HepG2 (cell line): ENCODE measurements around the gene FAT1. TPM values are rescaled to one million over a fixed set of nuclear protein-coding genes. Genes with fewer than 3 reads are reported as not detected.

ENCODE experiments used
- ATAC-seq: fragments of 200-7000 bp; cut with Tn5 transposase; 3 replicates; pipeline ENCODE4 v1.9.1; 2020; ENCODE audit warnings: mild to moderate bottlenecking, moderate library complexity
- BruUV-seq: library from RNA; stranded (reverse); fragments of 400-500 nt; replicated peaks from 2 replicates; lab custom pipeline; 2021; lab: Mats Ljungman, UMichigan
- CTCF ChIA-PET: fragments of 300-600 bp; formaldehyde crosslinking; extraction: SDS; loops from one replicate; lab custom pipeline; 2021; ENCODE audit warnings: low total read pairs, inconsistent platforms, low intra/inter-chr PET ratio; lab: Yijun Ruan, JAX
- POLR2A ChIA-PET: fragments of 350-600 bp; sonication (Branson Sonifier 250); formaldehyde crosslinking; loops from one replicate; lab custom pipeline; 2020; ENCODE audit warnings: antibody characterized with exemption, inconsistent platforms; lab: Yijun Ruan, JAX
- DNase-seq: peaks from one replicate; pipeline ENCODE4 v3.0.0-alpha.2; 2015; ENCODE audit warnings: low spot score
- FAIRE-seq: peaks from 3 replicates; lab custom pipeline; 2011; peaks lifted over from hg19 to GRCh38; lab: Jason Lieb, UNC
- H2AFZ ChIP-seq: one replicate; pipeline ENCODE4 v1.6.1; 2011; ENCODE audit warnings: low read length, inconsistent platforms
- H3K27ac ChIP-seq: fragments of 300-600 bp; 3 replicates; pipeline ENCODE4 v1.8.0; 2011; ENCODE audit warnings: mixed run types, mild to moderate bottlenecking, mixed read lengths, low read length, inconsistent platforms; ENCODE audit not compliant: insufficient read depth; ENCODE audit errors: extremely low read length
- H3K27me3 ChIP-seq, 2 experiments: fragments of 200-600 bp in 1 of 2; 2 replicates in 1 of 2; 3 replicates in 1 of 2; pipeline versions ENCODE4 v1.6.0 to v1.8.0; 2011; ENCODE audit warnings: low read length in 2 of 2, mild to moderate bottlenecking in 2 of 2, moderate library complexity in 2 of 2, inconsistent platforms in 1 of 2; ENCODE audit not compliant: insufficient read depth in 2 of 2, control insufficient read depth in 1 of 2
- H3K36me3 ChIP-seq, 2 experiments: fragments of 200-600 bp in 1 of 2; replicated peaks in 1 of 2; 2 replicates in 1 of 2; 3 replicates in 1 of 2; pipeline versions ENCODE4 v1.5.1 to v1.8.0; 2011; ENCODE audit warnings: low read length in 2 of 2, inconsistent platforms in 1 of 2; ENCODE audit not compliant: insufficient read depth in 2 of 2, control insufficient read depth in 1 of 2
- H3K4me1 ChIP-seq: 2 replicates; pipeline ENCODE4 v1.5.1; 2012; ENCODE audit warnings: low read length, inconsistent platforms; ENCODE audit not compliant: insufficient read depth
- H3K4me2 ChIP-seq: 2 replicates; pipeline ENCODE4 v1.6.0; 2011; ENCODE audit warnings: low read depth, low read length, inconsistent platforms
- H3K4me3 ChIP-seq, 3 experiments: fragments of 200-600 bp in 1 of 3; sonication (generic), shearing (Covaris generic) in 1 of 3; replicated peaks in 1 of 3; 2 replicates each; pipeline ENCODE4 v1.5.1; 2011 to 2016; ENCODE audit warnings: low read length in 3 of 3, inconsistent platforms in 2 of 3, low read depth in 2 of 3, mild to moderate bottlenecking in 2 of 3, control low read depth in 1 of 3, mixed read lengths in 1 of 3; ENCODE audit not compliant: insufficient read depth in 1 of 3
- H3K79me2 ChIP-seq: one replicate; pipeline ENCODE4 v1.6.1; 2011; ENCODE audit warnings: low read length, inconsistent platforms; ENCODE audit not compliant: insufficient read depth
- H3K9ac ChIP-seq: 2 replicates; pipeline ENCODE4 v1.6.0; 2011; ENCODE audit warnings: mild to moderate bottlenecking, low read depth, low read length, inconsistent platforms; ENCODE audit not compliant: insufficient read depth
- H3K9me3 ChIP-seq: 2 replicates; pipeline ENCODE4 v1.5.1; 2012; ENCODE audit warnings: mild to moderate bottlenecking, low read length
- H4K20me1 ChIP-seq: 2 replicates; pipeline ENCODE4 v1.6.0; 2011; ENCODE audit warnings: inconsistent platforms, mild to moderate bottlenecking, low read length, moderate library complexity; ENCODE audit not compliant: insufficient read depth
- HNF4A ChIP-seq: sonication (generic); formaldehyde crosslinking; IDR thresholded peaks from 2 replicates; pipeline ENCODE4 v1.4.0; 2020; ENCODE audit warnings: missing genetic modification reagents
- IKZF1 ChIP-seq: fragments of 450-650 bp; IDR thresholded peaks from 2 replicates; pipeline ENCODE4 v1.7.1; 2016
- KLF13 ChIP-seq: sonication (generic); formaldehyde crosslinking; IDR thresholded peaks from 2 replicates; pipeline ENCODE4 v1.4.0; 2020; ENCODE audit warnings: mild to moderate bottlenecking, missing genetic modification reagents
- RBM22 ChIP-seq: fragments of 200-400 bp; formaldehyde crosslinking; optimal IDR thresholded peaks from 2 replicates; pipeline ENCODE3; 2017; ENCODE audit warnings: mild to moderate bottlenecking, low read length, moderate library complexity
- SMAD1 ChIP-seq: sonication (generic); formaldehyde crosslinking; IDR thresholded peaks from 2 replicates; pipeline ENCODE4 v1.4.0; 2020; ENCODE audit warnings: missing genetic modification reagents, low read depth, mild to moderate bottlenecking, borderline replicate concordance
- SOX13 ChIP-seq, 3 experiments: fragments of 450-650 bp in 1 of 3; sonication (generic) in 1 of 3; formaldehyde crosslinking in 1 of 3; IDR thresholded peaks in 2 of 3; conservative IDR thresholded peaks in 1 of 3; 2 replicates each; pipeline versions ENCODE4 v1.5.0 to v1.6.1; 2016 to 2020; ENCODE audit warnings: antibody characterized with exemption in 1 of 3, mild to moderate bottlenecking in 1 of 3, missing compliant biosample characterization in 1 of 3, missing genetic modification reagents in 1 of 3, moderate library complexity in 1 of 3
- SPEN ChIP-seq: sonication (generic); formaldehyde crosslinking; IDR thresholded peaks from 2 replicates; pipeline ENCODE4 v1.5.1; 2020; ENCODE audit warnings: low read depth, mild to moderate bottlenecking, missing genetic modification reagents
- SRY ChIP-seq: sonication (generic); formaldehyde crosslinking; IDR thresholded peaks from 2 replicates; pipeline ENCODE4 v1.8.0; 2022; ENCODE audit warnings: mild to moderate bottlenecking, missing genetic modification reagents
- ZBTB7A ChIP-seq: sonication (generic); formaldehyde crosslinking; IDR thresholded peaks from 2 replicates; pipeline ENCODE4 v1.8.0; 2022; ENCODE audit warnings: mild to moderate bottlenecking, missing genetic modification reagents
- ZNF672 ChIP-seq: sonication (generic); formaldehyde crosslinking; IDR thresholded peaks from 2 replicates; pipeline ENCODE4 v1.8.1; 2022; ENCODE audit warnings: missing genetic modification reagents
- ZNF724P ChIP-seq: sonication (generic); formaldehyde crosslinking; IDR thresholded peaks from 2 replicates; pipeline ENCODE4 v1.8.0; 2022; ENCODE audit warnings: missing genetic modification reagents, borderline replicate concordance
- WGBS: methylation state at CpG from one replicate; pipeline ENCODE4 v1.1.6; 2017; ENCODE audit warnings: low lambda C conversion rate; 5-methylcytosine and 5-hydroxymethylcytosine counted together
- in situ Hi-C: cut with HindIII; loops from 2 replicates; pipeline ENCODE4 v1.10.0; 2017; ENCODE audit warnings: low pct_unique_long_range_greater_than_20kb; ENCODE audit not compliant: extremely low pct_ligation_motif_present
- intact Hi-C: fragments of 100-400 bp; cut with micrococcal nuclease; formaldehyde crosslinking; loops from one replicate; pipeline ENCODE4 v1.10.0; 2022; ENCODE audit not compliant: unreplicated experiment
- polyA plus RNA-seq, 8 experiments: library from polyadenylated mRNA; depleted of rRNA in 3 of 8; stranded (reverse) in 7 of 8; unstranded in 1 of 8; fragments of >200 nt; fragmentation: Illumina TruSeq in 4 of 8; extraction: Trizol in 4 of 8; gene quantifications; 2 replicates each; pipeline versions ENCODE4 v1.2.1 to v1.2.3, GENCODE V29; 2011 to 2016; ENCODE audit warnings: low read depth in 4 of 8, missing spikeins in 1 of 8, mixed read lengths in 1 of 8; ENCODE audit not compliant: insufficient read depth in 1 of 8
- total RNA-seq, 5 experiments: library from RNA; depleted of rRNA; stranded (reverse); fragments of >200 nt; fragmentation: Illumina TruSeq; extraction: Trizol; gene quantifications; 2 replicates each; pipeline ENCODE4 v1.2.3, GENCODE V29; 2016; ENCODE audit warnings: low read depth in 1 of 5
- TF ChIP-seq, protein P1 (sequence below): sonication (generic); formaldehyde crosslinking; IDR thresholded peaks from 2 replicates; pipeline ENCODE4 v1.5.1; 2020; ENCODE audit warnings: missing genetic modification reagents, mild to moderate bottlenecking, borderline replicate concordance
- TF ChIP-seq, protein P2 (sequence below), 2 experiments: sonication (generic) in 1 of 2; formaldehyde crosslinking in 1 of 2; IDR thresholded peaks; 2 replicates each; pipeline versions ENCODE4 v1.4.0 to v1.6.1; 2018 to 2020; ENCODE audit warnings: missing genetic modification reagents in 2 of 2, borderline replicate concordance in 1 of 2, low read depth in 1 of 2, mild to moderate bottlenecking in 1 of 2, missing biosample characterization in 1 of 2

The FAT1 gene
- total and polyA plus RNA-seq, 2 of the 13 experiments (the other 11 are each of a cell fraction or from before 2014, with no cell fraction given): 185 to 216 TPM

DNA sequence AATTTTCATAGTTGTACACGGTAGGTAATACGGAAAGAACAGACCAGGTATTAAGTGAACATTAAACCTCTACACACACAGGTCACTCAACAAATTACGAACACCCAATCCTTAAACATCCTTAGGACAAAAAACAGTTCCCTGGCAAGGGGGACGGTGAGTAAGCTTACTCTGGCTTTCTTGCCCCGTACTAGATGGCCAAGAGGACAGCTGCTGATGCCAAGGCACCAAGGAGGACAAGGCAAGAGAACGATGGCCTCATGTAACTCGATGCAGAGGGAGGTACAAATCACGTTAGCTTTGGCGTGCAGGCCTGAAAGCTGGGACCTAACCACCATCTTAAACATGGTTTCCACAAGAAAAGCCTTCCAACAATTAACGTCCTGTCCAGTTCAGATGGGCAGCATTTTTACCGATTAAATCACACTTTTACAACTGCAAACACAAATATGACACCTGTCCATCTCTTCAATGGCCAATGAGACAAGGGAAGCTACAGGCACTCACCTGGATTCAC is 23.7 kb downstream of the FAT1 start:
- no peaks in the 10 kb centered on the region for H3K9me3 ChIP-seq
- 97% methylated on average over 10 of the region's 11 CpGs for WGBS
- H3K27me3 ChIP-seq: no peaks in the 10 kb centered on the region
- no peak overlapping the region for H3K9ac ChIP-seq
- H3K4me1 ChIP-seq: peaks cover 90% of the 10 kb centered on the region
- CTCF ChIA-PET: no interaction called here
- intact Hi-C loops (loop anchor here (2.0 to 10.0 kb wide), 2 partner anchors 15 to 435 kb away; partner anchors contain the start of gene F11), in situ Hi-C loops (no loop called here)
- FAIRE-seq (no peak), DNase-seq (no peak), ATAC-seq (no peak)
- peak overlapping the region; percentile 23 for H3K27ac ChIP-seq
- no peak overlapping the region for H3K4me3 ChIP-seq
- no TSS peak for BruUV-seq
- no peak for TF ChIP-seq ZBTB7A (CRISPR knock-in tag)
- peak; percentile 93 for TF ChIP-seq RBM22
- peaks cover 15 to 28% of the 10 kb centered on the region in 2 experiments for H3K36me3 ChIP-seq
- H2AFZ ChIP-seq: no peak overlapping the region
- H3K79me2 ChIP-seq: peaks cover 100% of the 10 kb centered on the region
- H3K4me2 ChIP-seq: peak overlapping the region; percentile 3; the same call in 1 of the 2 replicates
- POLR2A ChIA-PET: interaction anchor here (1.4 kb wide), 1 partner anchor 12 kb away, joined by 3 read pairs; no protein-coding TSS in a partner anchor
- H4K20me1 ChIP-seq: peaks cover 76% of the 10 kb centered on the region

DNA sequence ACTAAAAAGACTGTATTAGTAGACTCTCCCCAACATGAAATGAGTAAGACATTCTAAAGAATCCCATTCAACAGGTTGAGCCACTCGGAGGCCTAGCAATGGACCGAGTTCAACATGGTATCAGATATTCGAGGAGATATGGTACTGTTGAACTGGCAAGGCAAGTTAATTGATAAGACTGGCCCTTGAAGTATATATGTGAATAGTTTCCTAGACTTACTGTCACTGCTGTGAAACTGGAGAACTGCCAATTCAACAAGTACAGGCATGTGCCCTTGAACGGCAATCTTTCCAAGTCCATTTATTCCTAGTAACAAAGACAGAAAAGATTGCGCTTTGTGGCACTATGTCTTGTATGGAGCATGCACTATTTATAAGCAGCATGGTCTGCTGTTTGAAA is 24.4 kb downstream of the FAT1 start:
- H4K20me1 ChIP-seq: peaks cover 76% of the 10 kb centered on the region
- peak; percentile 30 for FAIRE-seq
- H3K36me3 ChIP-seq: peaks cover 15 to 28% of the 10 kb centered on the region in 2 experiments
- H3K27me3 ChIP-seq: no peaks in the 10 kb centered on the region
- no peak overlapping the region for H3K4me3 ChIP-seq
- ATAC-seq: no peak; the same call in 1 of the 3 replicates
- ChIA-PET CTCF (no interaction called here), POLR2A (no interaction called here)
- H3K4me1 ChIP-seq: peaks cover 88% of the 10 kb centered on the region
- in situ Hi-C loops: no loop called here
- H3K9ac ChIP-seq: no peak overlapping the region
- 0 out of 2 replicates have a peak overlapping the region, but pooled peaks have one; percentile 3 for H3K4me2 ChIP-seq
- 69% methylated on average over 5 of the region's 5 CpGs for WGBS
- intact Hi-C loops: loop anchor here (2.0 kb wide), 1 partner anchor 14 kb away; no protein-coding TSS in a partner anchor
- H3K79me2 ChIP-seq: peaks cover 100% of the 10 kb centered on the region
- BruUV-seq: no TSS peak
- H3K27ac ChIP-seq: peak overlapping the region; percentile 23
- no peak overlapping the region for H2AFZ ChIP-seq
- peak; percentile 77 for DNase-seq
- H3K9me3 ChIP-seq: no peaks in the 10 kb centered on the region
- TF ChIP-seq SMAD1 (no peak), ZNF672 (CRISPR knock-in tag) (no peak), SOX13 (IDR thresholded peaks at IDR 0.05) (no peak), SOX13 (CRISPR knock-in tag; conservative IDR thresholded peaks at IDR 0.05 in 1 of 2, IDR thresholded peaks at IDR 0.05 in 1 of 2) (no peak; a peak in 1 of 4 replicates), KLF13 (CRISPR knock-in tag) (no peak), ZNF724P (CRISPR knock-in tag) (no peak), IKZF1 (no peak), SRY (CRISPR knock-in tag) (no peak), HNF4A (CRISPR knock-in tag) (0 out of 2 replicates have a peak, but pooled peaks have one; percentile 37), SPEN (CRISPR knock-in tag) (no peak)
- TF ChIP-seq, protein P1, sequence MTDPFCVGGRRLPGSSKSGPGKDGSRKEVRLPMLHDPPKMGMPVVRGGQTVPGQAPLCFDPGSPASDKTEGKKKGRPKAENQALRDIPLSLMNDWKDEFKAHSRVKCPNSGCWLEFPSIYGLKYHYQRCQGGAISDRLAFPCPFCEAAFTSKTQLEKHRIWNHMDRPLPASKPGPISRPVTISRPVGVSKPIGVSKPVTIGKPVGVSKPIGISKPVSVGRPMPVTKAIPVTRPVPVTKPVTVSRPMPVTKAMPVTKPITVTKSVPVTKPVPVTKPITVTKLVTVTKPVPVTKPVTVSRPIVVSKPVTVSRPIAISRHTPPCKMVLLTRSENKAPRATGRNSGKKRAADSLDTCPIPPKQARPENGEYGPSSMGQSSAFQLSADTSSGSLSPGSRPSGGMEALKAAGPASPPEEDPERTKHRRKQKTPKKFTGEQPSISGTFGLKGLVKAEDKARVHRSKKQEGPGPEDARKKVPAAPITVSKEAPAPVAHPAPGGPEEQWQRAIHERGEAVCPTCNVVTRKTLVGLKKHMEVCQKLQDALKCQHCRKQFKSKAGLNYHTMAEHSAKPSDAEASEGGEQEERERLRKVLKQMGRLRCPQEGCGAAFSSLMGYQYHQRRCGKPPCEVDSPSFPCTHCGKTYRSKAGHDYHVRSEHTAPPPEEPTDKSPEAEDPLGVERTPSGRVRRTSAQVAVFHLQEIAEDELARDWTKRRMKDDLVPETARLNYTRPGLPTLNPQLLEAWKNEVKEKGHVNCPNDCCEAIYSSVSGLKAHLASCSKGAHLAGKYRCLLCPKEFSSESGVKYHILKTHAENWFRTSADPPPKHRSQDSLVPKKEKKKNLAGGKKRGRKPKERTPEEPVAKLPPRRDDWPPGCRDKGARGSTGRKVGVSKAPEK (CRISPR knock-in tag): no peak
- TF ChIP-seq, protein P2, sequence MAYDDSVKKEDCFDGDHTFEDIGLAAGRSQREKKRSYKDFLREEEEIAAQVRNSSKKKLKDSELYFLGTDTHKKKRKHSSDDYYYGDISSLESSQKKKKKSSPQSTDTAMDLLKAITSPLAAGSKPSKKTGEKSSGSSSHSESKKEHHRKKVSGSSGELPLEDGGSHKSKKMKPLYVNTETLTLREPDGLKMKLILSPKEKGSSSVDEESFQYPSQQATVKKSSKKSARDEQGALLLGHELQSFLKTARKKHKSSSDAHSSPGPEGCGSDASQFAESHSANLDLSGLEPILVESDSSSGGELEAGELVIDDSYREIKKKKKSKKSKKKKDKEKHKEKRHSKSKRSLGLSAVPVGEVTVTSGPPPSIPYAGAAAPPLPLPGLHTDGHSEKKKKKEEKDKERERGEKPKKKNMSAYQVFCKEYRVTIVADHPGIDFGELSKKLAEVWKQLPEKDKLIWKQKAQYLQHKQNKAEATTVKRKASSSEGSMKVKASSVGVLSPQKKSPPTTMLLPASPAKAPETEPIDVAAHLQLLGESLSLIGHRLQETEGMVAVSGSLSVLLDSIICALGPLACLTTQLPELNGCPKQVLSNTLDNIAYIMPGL (CRISPR knock-in tag; IDR thresholded peaks at IDR 0.05; ENCODE audit: borderline replicate concordance in 1 of 2, low read depth in 1 of 2): no peak
